Activated naive CD8-positive, alpha-beta T cell treated with anti-CD3 and anti-CD28 coated beads for 36 hours (primary cell): ENCODE measurements around the gene IMMP2L. TPM values are rescaled to one million over a fixed set of nuclear protein-coding genes. Genes with fewer than 3 reads are reported as not detected.
"Not testable (repeated sequence)": the region's sequence is repeated elsewhere in the genome, so short reads cannot be mapped to it uniquely, and the experiment has no call there.

Source experiments
- DNase-seq: peaks from one replicate; pipeline ENCODE4 v3.0.0; 2021
- H3K27ac Mint-ChIP-seq: one replicate; pipeline ENCODE4 v1.8.0; 2022; ENCODE audit warnings: mild to moderate bottlenecking, moderate library complexity, mixed read lengths
- H3K27me3 Mint-ChIP-seq: one replicate; pipeline ENCODE4 v1.8.0; 2022; ENCODE audit warnings: mild to moderate bottlenecking, mixed read lengths
- H3K36me3 Mint-ChIP-seq: one replicate; pipeline ENCODE4 v1.8.0; 2021; ENCODE audit warnings: mild to moderate bottlenecking, mixed read lengths
- H3K4me1 Mint-ChIP-seq: one replicate; pipeline ENCODE4 v1.8.0; 2021; ENCODE audit warnings: mixed read lengths
- H3K4me3 Mint-ChIP-seq: one replicate; pipeline ENCODE4 v1.8.0; 2022; ENCODE audit warnings: mild to moderate bottlenecking, moderate library complexity, mixed read lengths
- H3K9me3 Mint-ChIP-seq: one replicate; pipeline ENCODE4 v1.8.0; 2022; ENCODE audit warnings: mixed read lengths
- total RNA-seq, 2 experiments: library from RNA; stranded (reverse); gene quantifications; one replicate each; pipeline ENCODE4 v1.2.3, GENCODE V29; 2021

IMMP2L gene
- total RNA-seq, 2 experiments from 2014 or later, result 18.5 to 20.9 TPM

DNA sequence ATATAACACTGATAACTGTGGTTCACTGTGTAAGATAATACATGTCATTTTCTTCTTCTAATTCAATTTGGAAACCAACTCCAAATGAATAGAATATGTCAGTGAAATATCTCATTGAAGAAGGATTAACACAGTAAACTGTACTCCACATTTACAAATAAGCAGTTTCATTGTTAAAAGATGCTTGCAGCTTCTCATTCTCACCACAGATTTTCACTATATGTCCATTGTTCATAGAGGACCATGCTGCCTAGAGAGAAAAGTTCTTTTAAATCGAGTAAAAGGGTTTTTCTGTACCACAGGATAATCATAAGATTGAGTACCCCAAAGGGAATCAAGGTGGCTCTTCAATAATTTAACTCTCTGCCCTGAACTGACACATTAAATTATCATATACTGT is 305.9 kb downstream of the IMMP2L start:
- DNase-seq, result no peak
- H3K27ac Mint-ChIP-seq, result no peak overlapping the region
- no peaks in the 10 kb centered on the region for H3K4me1 Mint-ChIP-seq

DNA sequence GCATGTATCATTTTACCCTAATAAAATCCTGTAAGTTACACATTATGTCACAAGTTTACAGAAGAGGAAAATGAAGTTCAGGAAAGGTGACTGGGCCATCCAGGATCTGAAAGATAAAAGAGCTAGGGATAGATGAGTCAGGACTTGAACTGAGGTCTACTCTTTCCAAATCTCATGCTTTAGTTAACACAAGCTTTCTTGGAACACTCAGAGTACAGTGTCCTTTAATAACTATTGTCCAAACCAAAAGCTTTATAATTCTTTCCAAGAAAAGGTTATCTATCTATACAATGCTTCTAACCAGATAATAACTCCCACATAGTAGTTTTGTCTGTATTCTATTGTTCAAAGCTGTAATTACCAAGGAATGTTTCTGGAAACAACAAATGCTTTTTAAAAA is 306.7 kb downstream of the IMMP2L start:
- H3K4me1 Mint-ChIP-seq, result no peaks in the 10 kb centered on the region

More for the DNA sequence above, 305.9 kb downstream of the IMMP2L start:
- Mint-ChIP-seq H3K4me3 (no peak overlapping the region), H3K27me3 (no peaks in the 10 kb centered on the region), H3K36me3 (peaks cover 11% of the 10 kb centered on the region), H3K9me3 (peaks cover 4% of the 10 kb centered on the region)

DNA sequence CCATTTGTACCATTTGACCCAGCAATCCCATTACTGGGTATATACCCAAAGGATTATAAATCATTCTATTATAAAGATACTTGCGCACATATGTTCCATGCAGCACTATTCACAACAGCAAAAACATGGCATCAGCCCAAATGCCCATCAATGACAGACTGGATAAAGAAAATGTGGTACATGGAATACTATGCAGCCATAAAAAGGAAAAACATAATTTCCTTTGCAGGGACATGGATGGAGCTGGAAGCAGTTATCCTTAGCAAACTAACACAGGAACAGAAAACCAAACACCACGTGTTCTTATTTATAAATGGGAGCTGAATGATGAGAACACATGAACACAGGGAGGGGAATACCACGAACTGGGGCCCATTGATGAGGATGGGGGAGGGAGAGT is 310.9 kb downstream of the IMMP2L start:
- Mint-ChIP-seq H3K36me3 (peaks cover 29% of the 10 kb centered on the region), H3K9me3 (peaks cover 13% of the 10 kb centered on the region)
- DNase-seq, H3K4me1 Mint-ChIP-seq, H3K27me3 Mint-ChIP-seq, H3K27ac Mint-ChIP-seq, H3K4me3 Mint-ChIP-seq: not testable (repeated sequence)

More for the DNA sequence above, 306.7 kb downstream of the IMMP2L start:
- Mint-ChIP-seq H3K9me3 (peaks cover 10% of the 10 kb centered on the region), H3K4me3 (no peak overlapping the region), H3K36me3 (peaks cover 17% of the 10 kb centered on the region), H3K27ac (no peak overlapping the region), H3K27me3 (no peaks in the 10 kb centered on the region)
- no peak for DNase-seq

GRCh38 chr7:111249807-111250206 is 312.5 kb downstream of the IMMP2L start:
- not testable (repeated sequence) for H3K4me1 Mint-ChIP-seq, H3K27me3 Mint-ChIP-seq, H3K4me3 Mint-ChIP-seq, H3K27ac Mint-ChIP-seq, DNase-seq
- Mint-ChIP-seq H3K36me3 (peaks cover 29% of the 10 kb centered on the region), H3K9me3 (peaks cover 13% of the 10 kb centered on the region)

DNA sequence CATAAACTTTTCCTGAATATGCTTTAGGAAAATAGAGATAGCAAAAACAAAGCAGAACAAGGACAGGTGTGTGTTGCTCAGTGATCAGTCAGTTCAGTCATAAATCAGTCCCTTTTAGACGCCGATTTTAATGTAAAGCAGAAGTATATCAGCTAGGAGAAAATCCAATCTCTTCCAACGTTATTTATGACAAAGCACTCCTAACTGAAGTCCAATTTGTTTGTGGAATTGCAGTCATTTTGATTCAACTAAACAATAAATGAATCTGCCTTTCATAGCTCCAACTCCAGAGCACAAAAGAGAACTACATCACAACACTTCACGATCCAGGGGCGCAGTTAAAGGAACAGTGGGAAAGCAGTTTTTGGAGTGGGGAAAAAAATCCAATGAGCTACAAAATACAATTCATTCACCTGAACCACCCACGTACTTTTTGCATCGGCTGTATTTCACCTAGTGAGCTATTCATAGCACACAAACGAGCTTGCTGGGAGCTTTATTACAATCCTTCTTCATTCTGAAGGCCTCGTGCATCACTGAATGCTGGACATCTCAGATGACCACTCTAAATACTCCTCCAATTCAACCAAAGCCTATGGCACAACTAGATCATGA is 320.0 kb downstream of the IMMP2L start:
- peaks cover 12% of the 10 kb centered on the region for H3K4me1 Mint-ChIP-seq
- no peak overlapping the region for H3K4me3 Mint-ChIP-seq
- H3K9me3 Mint-ChIP-seq, result no peaks in the 10 kb centered on the region
- H3K36me3 Mint-ChIP-seq, result peaks cover 3% of the 10 kb centered on the region
- DNase-seq, result no peak
- H3K27ac Mint-ChIP-seq, result no peak overlapping the region
- no peaks in the 10 kb centered on the region for H3K27me3 Mint-ChIP-seq

DNA sequence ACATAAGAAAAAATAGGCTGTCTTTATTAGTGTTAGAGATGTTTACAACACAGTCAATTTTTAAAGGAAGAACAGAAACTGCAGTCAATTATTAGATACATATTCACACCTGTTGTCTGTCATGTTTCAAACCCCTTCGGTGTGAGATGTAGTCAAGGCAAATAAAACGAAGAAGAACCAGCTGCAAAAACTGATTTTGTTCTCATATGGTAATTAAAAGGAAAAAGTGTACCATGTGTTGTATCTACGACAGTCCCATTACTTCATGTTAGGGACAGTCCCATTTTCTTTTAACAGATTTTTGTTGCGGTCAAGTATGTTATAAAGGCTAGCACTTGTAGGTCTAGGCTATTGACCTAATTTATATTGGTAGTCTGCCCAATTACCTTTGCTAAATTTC is 321.9 kb downstream of the IMMP2L start:
- Mint-ChIP-seq H3K4me1 (peaks cover 17% of the 10 kb centered on the region), H3K27me3 (no peaks in the 10 kb centered on the region), H3K9me3 (peaks cover 6% of the 10 kb centered on the region)

DNA sequence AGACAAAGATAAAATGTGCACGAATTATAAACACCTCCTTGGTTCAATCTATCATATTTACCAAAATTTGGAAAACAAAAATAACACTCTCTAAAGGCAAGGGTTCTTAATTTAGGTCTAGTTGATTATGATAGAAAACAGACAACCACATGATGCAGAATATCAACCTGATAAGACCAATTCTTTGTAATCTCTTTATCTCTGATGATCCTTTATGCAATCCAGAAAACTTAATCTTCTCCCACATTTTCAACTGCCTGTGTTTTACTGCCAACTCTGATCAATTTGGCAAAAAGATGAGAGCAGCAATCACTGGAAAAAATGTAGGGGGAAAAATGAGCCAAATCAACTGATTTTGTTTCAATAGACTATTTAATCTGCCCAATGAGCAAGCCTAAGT is 322.9 kb downstream of the IMMP2L start:
- Mint-ChIP-seq H3K27ac (no peak overlapping the region), H3K36me3 (peaks cover 14% of the 10 kb centered on the region), H3K4me1 (peaks cover 17% of the 10 kb centered on the region), H3K27me3 (no peaks in the 10 kb centered on the region), H3K4me3 (no peak overlapping the region), H3K9me3 (peaks cover 6% of the 10 kb centered on the region)
- DNase-seq, result no peak

More for the DNA sequence above, 321.9 kb downstream of the IMMP2L start:
- H3K36me3 Mint-ChIP-seq, result peaks cover 13% of the 10 kb centered on the region
- H3K27ac Mint-ChIP-seq, result no peak overlapping the region
- no peak overlapping the region for H3K4me3 Mint-ChIP-seq
- DNase-seq, result no peak

DNA sequence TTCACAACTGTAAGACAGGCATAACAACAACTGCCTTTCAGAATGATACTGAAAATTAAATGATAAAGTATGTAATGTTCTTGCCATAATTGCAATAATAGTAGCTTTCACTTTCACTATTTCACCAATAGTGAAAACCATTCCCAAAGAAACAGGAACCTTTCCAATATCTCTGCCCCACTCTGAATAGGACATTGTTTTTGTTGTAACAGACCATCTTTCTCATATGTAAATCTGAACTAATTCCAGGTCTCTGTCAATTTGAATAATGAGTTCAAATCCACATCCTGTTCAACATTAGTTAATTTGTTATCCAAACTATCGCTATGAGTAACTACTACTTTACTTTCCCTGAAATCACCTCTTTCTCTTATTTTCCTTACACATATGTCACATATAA is 323.4 kb downstream of the IMMP2L start:
- H3K4me1 Mint-ChIP-seq, result peaks cover 17% of the 10 kb centered on the region
- DNase-seq, result no peak
- peaks cover 6% of the 10 kb centered on the region for H3K9me3 Mint-ChIP-seq
- H3K36me3 Mint-ChIP-seq, result peaks cover 14% of the 10 kb centered on the region
- no peak overlapping the region for H3K4me3 Mint-ChIP-seq
- H3K27me3 Mint-ChIP-seq, result no peaks in the 10 kb centered on the region
- no peak overlapping the region for H3K27ac Mint-ChIP-seq

GRCh38 chr7:111235709-111236108 is 326.6 kb downstream of the IMMP2L start:
- Mint-ChIP-seq H3K27ac (no peak overlapping the region), H3K27me3 (no peaks in the 10 kb centered on the region)
- no peak for DNase-seq

DNA sequence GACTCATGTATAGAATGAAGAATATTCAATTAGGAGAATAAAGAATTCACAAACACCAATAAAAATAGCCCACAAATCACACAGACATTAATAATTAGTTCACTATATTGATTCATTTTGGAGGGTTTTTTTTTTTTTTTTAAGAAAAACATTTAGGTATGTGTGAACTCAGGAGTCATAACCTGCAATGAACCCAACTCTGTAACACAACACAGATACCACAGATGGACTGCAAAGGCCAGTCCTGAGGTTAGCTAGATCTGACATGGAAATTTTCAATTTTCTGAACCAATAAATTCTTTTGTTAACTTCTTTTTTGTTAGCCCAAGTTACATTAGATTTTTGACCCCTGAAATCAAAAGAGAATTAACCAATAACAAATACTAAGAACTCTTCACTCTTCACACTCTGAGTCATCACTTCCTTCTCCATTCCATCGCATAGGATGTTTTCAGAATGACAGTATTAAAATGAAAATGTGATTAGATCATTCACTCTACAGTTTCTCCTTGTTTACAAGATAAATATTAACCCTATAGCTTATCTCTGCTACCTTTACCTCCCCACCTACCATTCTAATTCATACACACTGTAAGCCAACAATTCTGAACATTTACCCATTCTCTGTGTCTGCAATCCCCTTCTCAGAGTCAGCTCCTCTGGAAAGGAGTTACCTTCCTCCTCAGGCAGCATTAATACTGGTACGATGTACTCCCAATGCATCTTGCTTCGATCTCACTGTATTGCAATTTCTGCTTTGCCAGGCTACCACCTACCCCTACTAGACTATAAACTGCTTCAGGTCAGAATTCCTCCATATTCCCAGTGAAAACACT is 329.8 kb downstream of the IMMP2L start:
- peaks cover 17% of the 10 kb centered on the region for H3K4me1 Mint-ChIP-seq
- H3K36me3 Mint-ChIP-seq, result peaks cover 23% of the 10 kb centered on the region
- no peaks in the 10 kb centered on the region for H3K27me3 Mint-ChIP-seq
- peaks cover 6% of the 10 kb centered on the region for H3K9me3 Mint-ChIP-seq
- DNase-seq, result no peak
- H3K4me3 Mint-ChIP-seq, result no peak overlapping the region
- H3K27ac Mint-ChIP-seq, result peak overlapping the region; percentile 42

More at GRCh38 chr7:111235709-111236108, 326.6 kb downstream of the IMMP2L start:
- no peak overlapping the region for H3K4me3 Mint-ChIP-seq
- peaks cover 6% of the 10 kb centered on the region for H3K9me3 Mint-ChIP-seq
- H3K36me3 Mint-ChIP-seq, result peaks cover 16% of the 10 kb centered on the region
- H3K4me1 Mint-ChIP-seq, result peaks cover 26% of the 10 kb centered on the region

- peaks cover 12% of the 10 kb centered on the region for H3K4me1 Mint-ChIP-seq
- H3K4me3 Mint-ChIP-seq, result no peak overlapping the region
- H3K27me3 Mint-ChIP-seq, result no peaks in the 10 kb centered on the region
- no peaks in the 10 kb centered on the region for H3K9me3 Mint-ChIP-seq
- no peak overlapping the region for H3K27ac Mint-ChIP-seq
- no peak for DNase-seq
- H3K36me3 Mint-ChIP-seq, result peaks cover 15% of the 10 kb centered on the region
Observed at GRCh38 chr7:111229916-111230315, 332.4 kb downstream of the IMMP2L start.

- Mint-ChIP-seq H3K4me3 (no peak overlapping the region), H3K4me1 (peaks cover 12% of the 10 kb centered on the region), H3K27me3 (no peaks in the 10 kb centered on the region), H3K27ac (no peak overlapping the region), H3K9me3 (no peaks in the 10 kb centered on the region), H3K36me3 (peaks cover 15% of the 10 kb centered on the region)
- no peak for DNase-seq
Observed at GRCh38 chr7:111229181-111229740, 333.0 kb downstream of the IMMP2L start.

- peaks cover 14% of the 10 kb centered on the region for H3K4me1 Mint-ChIP-seq
- no peaks in the 10 kb centered on the region for H3K9me3 Mint-ChIP-seq
- H3K27me3 Mint-ChIP-seq, result no peaks in the 10 kb centered on the region
- no peak overlapping the region for H3K4me3 Mint-ChIP-seq
- H3K27ac Mint-ChIP-seq, result no peak overlapping the region
- DNase-seq, result no peak
- H3K36me3 Mint-ChIP-seq, result peaks cover 15% of the 10 kb centered on the region
Observed at GRCh38 chr7:111228437-111228836, 333.9 kb downstream of the IMMP2L start.

GRCh38 chr7:111226800-111227199 is 335.5 kb downstream of the IMMP2L start:
- no peaks in the 10 kb centered on the region for H3K27me3 Mint-ChIP-seq
- peaks cover 7% of the 10 kb centered on the region for H3K4me1 Mint-ChIP-seq
- H3K9me3 Mint-ChIP-seq, result no peaks in the 10 kb centered on the region
- peaks cover 13% of the 10 kb centered on the region for H3K36me3 Mint-ChIP-seq
- no peak for DNase-seq
- H3K27ac Mint-ChIP-seq, result no peak overlapping the region
- H3K4me3 Mint-ChIP-seq, result no peak overlapping the region

DNA sequence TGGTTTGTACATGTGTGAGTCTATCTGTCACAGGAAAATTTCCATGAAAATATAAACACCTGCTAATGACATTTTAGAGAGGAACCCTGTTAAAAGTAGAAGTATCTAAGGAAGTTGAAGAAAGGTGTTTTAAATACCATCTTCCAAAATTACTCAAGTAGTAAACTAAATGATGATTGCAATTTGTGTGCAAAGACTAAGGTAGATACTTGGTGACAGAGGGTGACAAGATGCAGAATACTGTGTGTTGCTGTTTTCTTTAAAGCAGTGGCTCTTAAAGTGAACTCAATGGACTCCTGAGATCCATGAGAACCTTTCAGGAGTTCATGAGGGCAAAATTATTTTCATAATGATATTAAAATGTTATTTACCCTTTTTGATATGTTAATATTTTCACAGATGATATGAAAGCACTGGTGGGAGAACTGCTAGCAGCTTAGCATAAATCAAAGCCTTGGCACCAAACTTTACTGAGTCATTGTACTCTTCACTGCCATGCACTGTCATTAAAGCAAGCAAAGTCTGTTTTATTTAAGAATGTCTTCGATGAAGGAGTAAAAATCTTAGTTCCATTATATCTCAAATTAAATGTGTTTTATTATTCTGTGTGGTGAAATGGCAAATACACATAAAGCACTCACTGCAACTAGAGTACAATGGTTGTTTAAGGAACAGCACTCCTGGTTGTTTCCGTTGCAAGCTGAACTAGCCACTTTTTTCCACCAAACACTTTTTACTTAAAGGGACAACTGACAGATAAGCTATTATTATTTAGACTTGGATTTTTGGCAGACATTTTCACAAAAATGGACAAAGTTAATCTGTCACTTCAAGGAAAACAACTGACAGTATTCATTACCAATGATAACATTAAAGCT is 337.7 kb downstream of the IMMP2L start:
- DNase-seq, result no peak
- no peak overlapping the region for H3K4me3 Mint-ChIP-seq
- H3K27ac Mint-ChIP-seq, result no peak overlapping the region
- H3K27me3 Mint-ChIP-seq, result no peaks in the 10 kb centered on the region
- no peaks in the 10 kb centered on the region for H3K9me3 Mint-ChIP-seq
- peaks cover 5% of the 10 kb centered on the region for H3K36me3 Mint-ChIP-seq
- H3K4me1 Mint-ChIP-seq, result peaks cover 2% of the 10 kb centered on the region
